Endothelial cell of umbilical vein (primary cell): ENCODE results near the gene MIPEP. TPM values are rescaled to one million over a fixed set of nuclear protein-coding genes. Genes with fewer than 3 reads are reported as not detected.

Source experiments
- BruUV-seq: library from RNA; stranded (reverse); fragments of 400-500 nt; replicated peaks from 2 replicates; lab custom pipeline; 2021; lab: Mats Ljungman, UMichigan
- CTCF ChIA-PET: fragments of 300-600, 350-600 bp; sonication (Branson Sonifier 250); formaldehyde crosslinking; loops from one replicate; lab custom pipeline; 2021; ENCODE audit warnings: antibody characterized with exemption, inconsistent platforms; lab: Charles Lee
- POLR2A ChIA-PET: fragments of 300-600, 350-600 bp; sonication (Branson Sonifier 250); formaldehyde crosslinking; loops from one replicate; lab custom pipeline; 2021; ENCODE audit warnings: antibody characterized with exemption, inconsistent platforms; lab: Charles Lee
- DNase-seq: peaks from one replicate; pipeline ENCODE4 v3.0.0-alpha.2; 2011; ENCODE audit warnings: low read depth, low spot score
- FAIRE-seq: peaks from 2 replicates; lab custom pipeline; 2011; peaks lifted over from hg19 to GRCh38; lab: Jason Lieb, UNC
- H2AFZ ChIP-seq: 2 replicates; pipeline ENCODE4 v1.6.0; 2012; ENCODE audit warnings: low read depth, low read length, control low read depth, inconsistent platforms
- H3K27ac ChIP-seq: 2 replicates; pipeline ENCODE4 v1.5.1; 2011; ENCODE audit warnings: low read depth, mild to moderate bottlenecking, control low read depth, low read length, moderate library complexity; ENCODE audit not compliant: insufficient read depth
- H3K27me3 ChIP-seq, 2 experiments: 2 replicates each; pipeline versions ENCODE4 v1.6.0 to v1.6.1; 2011; ENCODE audit warnings: low read length in 2 of 2, mixed read lengths in 1 of 2; ENCODE audit not compliant: control insufficient read depth in 2 of 2, insufficient read depth in 2 of 2
- H3K36me3 ChIP-seq, 2 experiments: 2 replicates in 1 of 2; 3 replicates in 1 of 2; pipeline ENCODE4 v1.5.1; 2011; ENCODE audit warnings: low read length in 2 of 2, mild to moderate bottlenecking in 1 of 2, moderate library complexity in 1 of 2; ENCODE audit not compliant: control insufficient read depth in 2 of 2, insufficient read depth in 2 of 2; ENCODE audit errors: extremely low read depth in 1 of 2
- H3K4me1 ChIP-seq: 3 replicates; pipeline ENCODE4 v1.5.1; 2011; ENCODE audit warnings: mild to moderate bottlenecking, low read length; ENCODE audit not compliant: control insufficient read depth, insufficient read depth; ENCODE audit errors: extremely low read depth
- H3K4me2 ChIP-seq: 2 replicates; pipeline ENCODE4 v1.6.1; 2011; ENCODE audit warnings: low read length, control low read depth, mixed read lengths; ENCODE audit not compliant: insufficient read depth
- H3K4me3 ChIP-seq, 3 experiments: fragments of 200-600 bp in 1 of 3; sonication (generic), shearing (Covaris generic) in 1 of 3; replicated peaks in 1 of 3; 2 replicates each; pipeline ENCODE4 v1.5.1; 2011 to 2016; ENCODE audit warnings: control low read depth in 3 of 3, low read length in 3 of 3, mild to moderate bottlenecking in 2 of 3, inconsistent platforms in 1 of 3, low read depth in 1 of 3, moderate library complexity in 1 of 3; ENCODE audit not compliant: insufficient read depth in 1 of 3
- H3K79me2 ChIP-seq: 2 replicates; pipeline ENCODE4 v1.6.0; 2012; ENCODE audit warnings: low read length, inconsistent platforms; ENCODE audit not compliant: control insufficient read depth, insufficient read depth
- H3K9ac ChIP-seq: replicated peaks from 2 replicates; pipeline ENCODE3; 2011; ENCODE audit warnings: low read length, control low read depth; ENCODE audit not compliant: insufficient read depth; ENCODE audit errors: extremely low read depth
- H3K9me1 ChIP-seq: replicated peaks from 3 replicates; pipeline ENCODE4 v1.6.0; 2011; ENCODE audit warnings: mild to moderate bottlenecking, low read length; ENCODE audit not compliant: control insufficient read depth, insufficient read depth; ENCODE audit errors: extremely low read depth
- H3K9me3 ChIP-seq: replicated peaks from 2 replicates; pipeline ENCODE4 v1.5.1; 2012; ENCODE audit warnings: low read length, inconsistent platforms; ENCODE audit not compliant: control insufficient read depth, insufficient read depth
- H4K20me1 ChIP-seq: replicated peaks from 2 replicates; pipeline ENCODE3; 2011; ENCODE audit warnings: mild to moderate bottlenecking, low read length; ENCODE audit not compliant: control insufficient read depth, insufficient read depth; ENCODE audit errors: extremely low read depth
- CTCF ChIP-seq, 2 donors: IDR thresholded peaks; 1 replicate in 1 of 2; 2 replicates in 1 of 2; pipeline ENCODE4 v1.5.1; 2011; ENCODE audit warnings: low read length in 2 of 2, mild to moderate bottlenecking in 2 of 2, moderate library complexity in 2 of 2, control low read depth in 1 of 2, inconsistent platforms in 1 of 2, low read depth in 1 of 2; ENCODE audit not compliant: insufficient read depth in 1 of 2; ENCODE audit errors: extremely low read depth in 1 of 2
- EZH2 ChIP-seq: IDR thresholded peaks from 2 replicates; pipeline ENCODE4 v1.6.1; 2012; ENCODE audit warnings: borderline replicate concordance, low read depth, mild to moderate bottlenecking, moderate library complexity, low read length, inconsistent platforms; ENCODE audit not compliant: severe bottlenecking
- FOS ChIP-seq: IDR thresholded peaks from 2 replicates; pipeline ENCODE4 v1.6.1; 2011; ENCODE audit warnings: mild to moderate bottlenecking, low read length, moderate library complexity, borderline replicate concordance; ENCODE audit not compliant: insufficient read depth
- GATA2 ChIP-seq: IDR thresholded peaks from 2 replicates; pipeline ENCODE4 v1.7.0; 2011; ENCODE audit warnings: low read depth, mild to moderate bottlenecking, moderate library complexity, mixed read lengths, low read length; ENCODE audit not compliant: insufficient read length, insufficient read depth
- JUN ChIP-seq: IDR thresholded peaks from 2 replicates; pipeline ENCODE4 v1.6.1; 2011; ENCODE audit warnings: borderline replicate concordance, low read depth; ENCODE audit not compliant: insufficient read length, insufficient read depth
- MAX ChIP-seq: IDR thresholded peaks from 2 replicates; pipeline ENCODE4 v1.6.1; 2011; ENCODE audit not compliant: insufficient read depth, insufficient read length
- MYC ChIP-seq: IDR thresholded peaks from one replicate; pipeline ENCODE4 v1.6.1; 2011; ENCODE audit warnings: mild to moderate bottlenecking, low read depth, low read length
- POLR2A ChIP-seq: IDR thresholded peaks from 2 replicates; pipeline ENCODE4 v1.6.1; 2012; ENCODE audit warnings: low read depth, mild to moderate bottlenecking, control low read depth, low read length
- POLR2AphosphoS5 ChIP-seq: IDR thresholded peaks from 2 replicates; pipeline ENCODE4 v1.6.1; 2012; ENCODE audit warnings: low read depth, mild to moderate bottlenecking, control low read depth, low read length, moderate library complexity; ENCODE audit not compliant: insufficient read depth
- dilution Hi-C: fragments of 300-500 bp; cut with MboI; formaldehyde crosslinking; loops from one replicate; pipeline ENCODE4 v1.15.0; 2019; ENCODE audit warnings: low sequenced_read_pairs; ENCODE audit not compliant: extremely low pct_ligation_motif_present
- intact Hi-C: fragments of 100-400 bp; cut with micrococcal nuclease; formaldehyde crosslinking; loops from one replicate; pipeline ENCODE4 v1.10.0; 2022
- polyA plus RNA-seq, 4 experiments: library from polyadenylated mRNA; depleted of rRNA in 3 of 4; stranded (reverse) in 3 of 4; unstranded in 1 of 4; fragments of >200 nt; gene quantifications; 2 replicates each; pipeline versions ENCODE4 v1.2.1 to v1.2.3, GENCODE V29; 2011 to 2012; ENCODE audit warnings: missing spikeins in 1 of 4
- total RNA-seq: library from RNA; stranded (reverse); gene quantifications from 2 replicates; pipeline ENCODE4 v1.2.3, GENCODE V29; 2021

The MIPEP gene
- total and polyA plus RNA-seq, 2 donors (not counting 3 experiments of a cell fraction or from before 2014, with no cell fraction given), result 12.4 to 19.2 TPM

GRCh38 chr13:23729531-23729930 is 159.7 kb downstream of the MIPEP start:
- Histone ChIP-seq H3K79me2 (no peaks in the 10 kb centered on the region), H2AFZ (no peak overlapping the region), H4K20me1 (no peaks in the 10 kb centered on the region), H3K4me2 (no peak overlapping the region), H3K36me3 (no peaks in the 10 kb centered on the region), H3K4me3 (no peak overlapping the region), H3K27me3 (no peaks in the 10 kb centered on the region), H3K9me3 (no peaks in the 10 kb centered on the region), H3K9ac (no peak overlapping the region), H3K9me1 (no peaks in the 10 kb centered on the region), H3K27ac (no peak overlapping the region), H3K4me1 (no peaks in the 10 kb centered on the region)
- TF ChIP-seq MAX (no peak), GATA2 (no peak), POLR2AphosphoS5 (no peak), CTCF (IDR thresholded peaks at IDR 0.05; ENCODE audit: extremely low read depth in 1 of 2, insufficient read depth in 1 of 2, low read depth in 1 of 2, low read length in 2 of 2) (no peak), JUN (no peak), MYC (no peak), EZH2 (no peak), POLR2A (no peak), FOS (no peak)
- FAIRE-seq (no peak), DNase-seq (no peak)
- BruUV-seq, result no TSS peak
- ChIA-PET POLR2A (no interaction called here), CTCF (interaction anchor here (1.1 kb wide), 1 partner anchor 12 kb away, joined by 3 read pairs; no protein-coding TSS in a partner anchor)
- intact Hi-C loops, result no loop called here
- dilution Hi-C loops, result no loop called here
